ENCODE data around the gene GGA1.
A peak's percentile ranks its signal among the peaks of the same experiment; 100 is the strongest.
"Not testable (repeated sequence)": the region's sequence is repeated elsewhere in the genome, so short reads cannot be mapped to it uniquely, and the experiment has no call there.

The GGA1 gene

GRCh38 chr22:37571258-37571991, 37.2 kb upstream of the GGA1 start:
- DNase-seq (ENCODE audit: low read depth) = no peak

DNA sequence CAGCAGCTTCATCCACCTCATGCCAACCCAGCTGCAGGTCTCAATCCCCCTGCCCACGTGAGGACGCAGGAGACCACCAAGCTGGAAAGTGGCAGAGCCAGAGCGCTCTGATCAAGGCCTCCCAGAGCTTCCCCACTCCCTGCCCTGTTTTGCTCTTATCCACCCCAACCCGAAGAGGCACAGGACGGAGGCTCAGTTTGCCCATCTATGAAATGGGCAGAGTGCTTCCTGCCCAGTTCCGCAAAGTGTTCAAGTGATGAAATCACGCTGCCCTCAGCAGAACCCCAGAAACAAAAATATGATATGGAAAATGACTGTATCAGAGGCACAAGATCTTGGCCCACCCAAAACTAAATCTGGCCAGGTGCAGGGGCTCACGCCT, 36.7 kb upstream of the GGA1 start:
- no peak for DNase-seq (ENCODE audit: low read depth)

- no peak for DNase-seq (ENCODE audit: low read depth)
These were observed 33.1 kb upstream of the GGA1 start for GRCh38 chr22:37575490-37576003.

DNA sequence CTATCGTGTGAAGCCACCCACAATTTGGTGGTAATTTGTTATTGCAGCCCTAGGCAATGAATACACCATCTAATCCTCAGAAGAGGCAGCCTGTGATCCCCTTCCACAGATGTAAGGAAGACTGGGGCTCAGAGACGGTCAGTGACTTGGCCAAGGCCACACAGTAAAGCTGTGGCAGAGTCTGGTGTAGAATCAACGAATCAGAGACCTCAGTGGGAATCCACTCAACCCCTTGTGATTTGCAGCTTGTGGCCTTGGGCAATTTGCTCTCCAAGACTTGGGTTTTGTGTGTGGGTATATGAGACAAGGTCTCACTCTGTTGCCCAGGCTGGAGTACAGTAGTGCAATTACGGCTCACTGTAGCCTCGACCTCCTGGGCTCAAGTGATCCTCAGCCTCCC, 30.6 kb upstream of the GGA1 start:
- no peak for DNase-seq (ENCODE audit: low read depth)

- DNase-seq (ENCODE audit: low read depth) = no peak
These were observed 27.1 kb upstream of the GGA1 start for GRCh38 chr22:37581504-37581903.

DNA sequence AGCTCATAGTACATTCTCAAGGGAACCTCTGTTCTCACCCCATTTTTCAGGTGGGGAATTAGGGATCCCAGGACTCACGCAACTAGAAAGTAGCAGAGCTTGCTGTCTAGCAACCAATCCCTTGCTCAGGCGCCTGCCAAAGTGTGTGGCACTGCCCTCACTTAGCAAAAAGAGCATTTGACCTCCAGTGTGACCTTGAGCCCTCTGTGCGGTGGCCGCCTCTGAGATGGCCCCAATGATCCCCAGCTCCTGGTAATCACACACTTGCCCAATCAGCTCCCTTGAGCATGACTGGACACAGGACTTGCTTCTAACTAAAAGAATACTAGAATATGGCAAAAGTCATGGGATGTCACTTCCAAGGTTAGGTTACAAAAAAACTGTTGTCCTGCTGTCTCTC, 26.1 kb upstream of the GGA1 start:
- DNase-seq (ENCODE audit: low read depth) = no peak

- DNase-seq (ENCODE audit: low read depth) = no peak
These were observed 20.0 kb upstream of the GGA1 start for GRCh38 chr22:37588546-37589215.

GRCh38 chr22:37589636-37590035, 19.0 kb upstream of the GGA1 start:
- no peak for DNase-seq (ENCODE audit: low read depth)

DNA sequence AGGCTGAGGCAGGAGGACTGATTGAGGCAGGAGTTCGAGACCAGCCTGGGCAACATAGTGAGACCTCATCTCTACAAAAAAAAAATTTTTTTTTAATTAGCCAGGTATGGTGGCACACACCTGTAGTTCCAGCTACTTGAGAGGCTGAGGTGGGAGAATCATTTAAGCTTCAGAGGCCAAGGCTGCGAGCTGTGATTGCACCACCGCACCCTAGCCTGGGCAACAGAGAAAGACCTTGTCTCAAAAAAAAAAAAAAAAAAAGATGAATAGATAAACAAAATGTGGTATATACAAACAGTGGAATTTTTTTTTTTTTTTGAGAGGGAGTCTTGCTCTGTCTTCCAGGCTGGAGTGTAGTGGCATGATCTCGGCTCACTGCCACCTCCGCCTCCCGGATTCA, 17.6 kb upstream of the GGA1 start:
- not testable (repeated sequence) for DNase-seq (ENCODE audit: low read depth)

GRCh38 chr22:37591823-37592404, 16.7 kb upstream of the GGA1 start:
- DNase-seq (ENCODE audit: low read depth) = no peak

DNA sequence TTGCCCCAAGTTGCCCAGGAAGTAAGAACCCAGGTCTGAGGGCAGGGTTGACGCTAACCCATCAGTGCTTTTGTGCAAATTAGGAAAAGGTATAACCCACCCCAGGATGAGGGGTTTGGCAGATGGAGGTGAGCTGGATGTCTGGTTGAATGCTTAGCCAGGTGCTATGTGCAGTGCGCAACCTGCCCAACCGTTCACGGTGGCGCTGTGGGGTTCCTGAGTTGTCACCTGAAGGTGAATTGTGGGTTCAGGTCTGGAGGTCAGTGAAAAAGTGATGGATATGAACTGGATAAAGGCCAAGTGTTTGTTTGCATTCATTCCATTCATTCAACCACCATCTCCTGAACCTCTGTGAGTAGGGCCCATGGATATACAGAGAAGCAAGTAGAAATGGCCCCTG, 14.4 kb upstream of the GGA1 start:
- no peak for DNase-seq (ENCODE audit: low read depth)

DNA sequence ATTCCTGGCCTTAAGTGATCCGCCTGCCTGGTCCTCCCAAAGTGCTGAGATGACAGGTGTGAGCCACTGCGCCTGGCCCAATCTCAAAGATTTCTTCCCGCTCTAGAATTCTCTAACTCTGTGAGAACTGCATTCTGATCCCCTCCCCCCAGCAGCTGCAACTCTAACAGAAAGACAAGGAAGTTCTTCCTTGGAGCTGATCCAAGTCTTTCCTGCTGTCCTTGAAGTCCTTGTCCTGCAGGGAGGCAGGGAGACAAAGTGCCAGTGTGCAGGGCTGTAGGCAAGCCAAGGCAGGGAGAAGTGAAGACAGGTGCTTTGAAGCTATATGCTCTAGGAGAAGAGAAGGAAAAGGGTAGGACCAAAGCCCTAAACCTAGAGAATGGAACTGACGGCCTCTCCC, 9.5 kb upstream of the GGA1 start:
- DNase-seq (ENCODE audit: low read depth) = no peak

GRCh38 chr22:37601203-37601539, 7.5 kb upstream of the GGA1 start:
- no peak for DNase-seq (ENCODE audit: low read depth)

DNA sequence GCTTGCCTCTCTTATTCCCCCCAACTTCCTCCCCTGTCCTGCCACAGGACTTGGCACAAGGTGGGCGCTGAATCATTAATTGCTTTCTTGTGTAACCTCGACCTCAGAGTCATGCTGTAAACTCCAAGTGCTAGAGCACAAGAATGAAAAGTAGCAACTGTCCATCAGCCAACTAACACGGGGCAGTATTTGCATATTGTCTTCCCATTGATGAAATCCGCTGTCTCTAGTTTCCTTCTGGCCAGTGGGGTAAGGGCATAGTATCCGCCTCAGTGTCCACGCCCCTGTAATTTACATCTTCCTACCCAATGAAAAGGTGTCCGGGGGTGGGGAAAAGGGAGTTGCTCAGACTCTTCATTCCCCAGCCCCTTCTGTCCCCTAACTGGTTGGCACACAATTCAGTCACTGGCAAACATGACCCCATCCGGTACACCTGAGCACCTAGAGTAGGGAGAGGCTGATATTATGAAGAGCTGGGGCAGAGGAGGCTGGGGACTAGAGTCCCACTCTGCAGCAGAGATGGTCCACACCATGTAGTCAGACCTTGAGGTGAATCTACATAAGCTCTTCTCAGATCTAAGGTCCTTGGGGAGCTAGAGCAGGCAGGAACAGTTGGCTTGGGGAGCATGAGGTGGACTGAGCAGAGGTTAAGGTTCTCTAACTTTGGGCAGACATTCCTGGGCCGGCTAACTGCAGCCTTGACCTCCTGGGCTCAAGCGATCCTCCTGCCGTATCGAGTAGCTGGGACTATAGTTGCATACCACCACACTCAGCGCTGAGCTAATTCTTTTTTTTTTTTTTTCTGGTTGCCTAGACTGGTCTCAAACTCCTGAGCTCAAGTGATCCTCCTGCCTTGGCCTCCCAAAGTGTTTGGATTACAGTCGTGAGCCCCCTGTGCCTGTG, 6.8 kb upstream of the GGA1 start:
- no peak for DNase-seq (ENCODE audit: low read depth)

DNA sequence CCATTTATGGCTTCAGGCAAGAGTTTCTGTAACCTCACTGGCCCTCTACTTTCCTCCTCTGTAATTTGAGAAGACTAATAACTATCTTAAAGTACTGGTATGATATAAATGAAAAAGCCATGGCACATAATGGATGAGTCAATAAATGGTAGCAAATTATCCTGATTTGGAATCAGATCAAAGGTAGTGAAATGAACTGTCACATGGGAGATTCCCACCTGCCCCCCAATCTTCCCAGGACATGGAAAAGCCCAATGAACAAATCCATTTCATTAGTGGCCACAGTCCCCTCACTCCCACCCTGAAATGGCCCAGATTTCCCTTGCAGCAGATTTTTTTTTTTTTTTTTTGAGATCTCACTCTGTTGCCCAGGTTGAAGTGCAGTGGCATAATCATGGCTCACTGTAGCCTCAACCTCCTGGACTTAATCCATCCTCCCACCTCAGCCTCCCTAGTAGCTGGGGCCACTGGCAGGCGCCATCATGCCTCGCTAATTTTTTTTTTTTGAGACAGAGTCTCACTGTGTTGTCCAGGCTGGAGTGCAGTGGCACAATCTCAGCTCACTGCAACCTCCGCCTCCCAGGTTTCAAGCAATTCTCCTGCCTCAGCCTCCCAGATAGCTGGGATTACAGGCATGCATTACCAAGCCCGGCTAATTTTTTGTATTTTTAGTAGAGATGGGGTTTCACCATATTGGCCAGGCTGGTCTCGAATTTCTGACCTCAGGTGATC, 5.9 kb upstream of the GGA1 start:
- DNase-seq (ENCODE audit: low read depth) = not testable (repeated sequence)

DNA sequence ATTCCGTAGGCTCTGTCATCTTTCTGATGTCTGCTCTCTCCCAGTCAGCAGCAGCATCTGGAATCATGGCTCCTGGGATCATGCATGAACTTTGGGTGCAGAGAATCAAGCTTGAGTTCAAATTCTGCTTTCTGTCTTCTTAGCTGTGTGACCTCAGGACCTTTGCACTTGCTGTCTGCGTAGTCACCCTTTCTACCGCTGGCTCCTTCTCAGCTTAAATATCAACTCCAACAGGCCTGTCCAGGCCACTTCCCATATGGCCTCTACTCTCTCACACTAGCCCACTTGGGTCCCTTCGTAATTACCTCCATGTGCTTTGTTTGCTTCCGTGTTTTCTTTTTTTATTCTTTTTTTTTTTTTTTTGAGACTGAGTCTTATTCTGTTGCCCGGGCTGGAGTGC, 4.6 kb upstream of the GGA1 start:
- no peak for DNase-seq (ENCODE audit: low read depth)

DNA sequence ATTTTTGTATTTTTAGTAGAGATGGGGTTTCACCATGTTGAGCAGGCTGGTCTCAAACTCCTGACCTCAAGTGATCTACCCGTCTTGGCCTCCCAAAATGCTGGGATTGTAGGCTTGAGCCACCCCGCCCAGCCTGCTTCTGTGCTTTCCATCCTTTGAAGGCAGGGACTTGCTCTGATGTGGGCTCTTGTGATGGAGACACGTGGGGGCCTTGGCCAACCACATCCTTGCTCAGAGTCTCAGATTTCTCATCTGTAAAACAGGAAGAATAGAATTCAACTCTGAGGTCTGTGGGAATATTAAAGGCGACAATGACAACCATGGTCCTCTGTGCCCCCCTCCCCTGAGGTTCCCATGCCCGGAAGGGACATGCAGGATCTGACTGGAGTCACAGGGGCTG, 3.8 kb upstream of the GGA1 start:
- peak; percentile 45 for DNase-seq (ENCODE audit: low read depth)

DNA sequence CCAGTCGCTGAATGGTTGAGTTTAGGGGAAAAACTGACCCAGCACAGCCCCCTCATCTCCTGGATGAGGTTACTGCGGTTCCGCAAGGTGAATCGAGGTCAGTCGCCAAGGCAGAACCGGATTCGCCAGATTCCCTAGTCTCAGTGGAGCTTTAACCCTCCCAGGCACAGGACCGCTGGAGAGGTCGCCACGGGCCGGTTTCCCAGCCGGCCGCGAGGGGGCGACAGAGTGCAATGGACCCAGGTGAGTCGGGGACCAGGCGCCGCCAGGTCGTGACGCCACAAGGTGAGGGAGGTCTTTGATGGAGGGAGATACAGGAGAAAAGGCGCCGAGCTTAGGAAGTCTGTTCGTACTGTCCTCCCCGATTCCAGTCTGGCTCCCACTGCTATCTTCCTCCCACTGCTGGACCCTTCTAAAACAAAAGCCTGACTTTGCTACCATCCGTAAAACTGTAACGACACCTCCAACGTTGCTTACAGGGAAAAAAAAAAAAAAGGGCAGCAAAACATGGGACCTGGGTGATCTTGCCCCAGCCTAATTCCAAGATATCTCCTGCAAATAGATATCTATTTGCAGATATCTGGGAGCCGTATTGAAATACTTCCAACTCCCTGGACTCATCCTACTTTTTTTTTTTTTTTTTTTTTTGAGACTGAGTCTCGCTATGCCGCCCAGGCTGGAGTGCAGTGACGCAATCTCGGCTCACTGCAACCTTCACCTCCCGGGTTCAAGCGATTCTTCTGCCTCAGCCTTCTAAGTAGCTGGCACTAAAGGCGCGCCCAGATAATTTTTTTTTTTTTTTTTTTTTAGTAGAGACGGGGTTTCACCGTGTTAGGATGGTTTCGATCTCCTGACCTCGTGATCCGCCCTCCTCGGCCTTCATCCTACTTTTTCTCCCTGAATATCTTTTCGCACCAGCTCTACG, 1.4 kb upstream of the GGA1 start:
- DNase-seq (ENCODE audit: low read depth) = peak; percentile 86

DNA sequence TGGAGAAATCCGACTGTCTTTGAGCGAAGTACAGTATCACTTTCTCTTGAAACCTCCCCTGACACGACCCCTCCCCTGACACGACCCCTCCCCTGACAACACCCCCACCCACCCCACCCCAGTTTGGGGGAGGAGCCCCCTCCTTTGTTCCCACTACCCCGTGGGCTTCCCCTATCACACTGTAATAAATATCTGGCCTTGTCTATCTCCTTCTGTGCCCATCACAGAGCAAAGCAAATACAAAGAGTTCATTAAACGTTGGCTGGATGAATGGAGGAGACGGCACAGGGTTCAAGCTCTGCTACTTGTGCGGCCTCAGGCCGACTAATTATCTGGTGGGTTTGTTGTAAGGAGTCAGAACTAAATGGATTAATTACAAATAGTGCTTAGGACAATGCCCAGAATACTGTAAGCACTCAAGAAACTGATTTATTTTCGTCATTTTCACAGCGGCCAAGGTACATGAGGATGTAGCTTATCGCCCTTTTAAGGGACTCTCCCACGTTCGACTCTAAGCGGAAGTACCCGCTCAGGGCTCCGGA, 628 bp upstream of the GGA1 start:
- DNase-seq (ENCODE audit: low read depth) = no peak
